Endothelial cell of umbilical vein (primary cell): ENCODE results near the gene NGEF. TPM values are rescaled to one million over a fixed set of nuclear protein-coding genes. Genes with fewer than 3 reads are reported as not detected.
A peak's percentile ranks its signal among the peaks of the same experiment; 100 is the strongest.

Source experiments
- BruUV-seq: library from RNA; stranded (reverse); fragments of 400-500 nt; replicated peaks from 2 replicates; lab custom pipeline; 2021; lab: Mats Ljungman, UMichigan
- CTCF ChIA-PET: fragments of 300-600, 350-600 bp; sonication (Branson Sonifier 250); formaldehyde crosslinking; loops from one replicate; lab custom pipeline; 2021; ENCODE audit warnings: antibody characterized with exemption, inconsistent platforms; lab: Charles Lee
- POLR2A ChIA-PET: fragments of 300-600, 350-600 bp; sonication (Branson Sonifier 250); formaldehyde crosslinking; loops from one replicate; lab custom pipeline; 2021; ENCODE audit warnings: antibody characterized with exemption, inconsistent platforms; lab: Charles Lee
- DNase-seq: peaks from one replicate; pipeline ENCODE4 v3.0.0-alpha.2; 2011; ENCODE audit warnings: low read depth, low spot score
- FAIRE-seq: peaks from 2 replicates; lab custom pipeline; 2011; peaks lifted over from hg19 to GRCh38; lab: Jason Lieb, UNC
- H2AFZ ChIP-seq: 2 replicates; pipeline ENCODE4 v1.6.0; 2012; ENCODE audit warnings: low read depth, low read length, control low read depth, inconsistent platforms
- H3K27ac ChIP-seq: 2 replicates; pipeline ENCODE4 v1.5.1; 2011; ENCODE audit warnings: low read depth, mild to moderate bottlenecking, control low read depth, low read length, moderate library complexity; ENCODE audit not compliant: insufficient read depth
- H3K27me3 ChIP-seq, 2 experiments: 2 replicates each; pipeline versions ENCODE4 v1.6.0 to v1.6.1; 2011; ENCODE audit warnings: low read length in 2 of 2, mixed read lengths in 1 of 2; ENCODE audit not compliant: control insufficient read depth in 2 of 2, insufficient read depth in 2 of 2
- H3K36me3 ChIP-seq, 2 experiments: 2 replicates in 1 of 2; 3 replicates in 1 of 2; pipeline ENCODE4 v1.5.1; 2011; ENCODE audit warnings: low read length in 2 of 2, mild to moderate bottlenecking in 1 of 2, moderate library complexity in 1 of 2; ENCODE audit not compliant: control insufficient read depth in 2 of 2, insufficient read depth in 2 of 2; ENCODE audit errors: extremely low read depth in 1 of 2
- H3K4me1 ChIP-seq: 3 replicates; pipeline ENCODE4 v1.5.1; 2011; ENCODE audit warnings: mild to moderate bottlenecking, low read length; ENCODE audit not compliant: control insufficient read depth, insufficient read depth; ENCODE audit errors: extremely low read depth
- H3K4me2 ChIP-seq: 2 replicates; pipeline ENCODE4 v1.6.1; 2011; ENCODE audit warnings: low read length, control low read depth, mixed read lengths; ENCODE audit not compliant: insufficient read depth
- H3K4me3 ChIP-seq, 3 experiments: fragments of 200-600 bp in 1 of 3; sonication (generic), shearing (Covaris generic) in 1 of 3; replicated peaks in 1 of 3; 2 replicates each; pipeline ENCODE4 v1.5.1; 2011 to 2016; ENCODE audit warnings: control low read depth in 3 of 3, low read length in 3 of 3, mild to moderate bottlenecking in 2 of 3, inconsistent platforms in 1 of 3, low read depth in 1 of 3, moderate library complexity in 1 of 3; ENCODE audit not compliant: insufficient read depth in 1 of 3
- H3K79me2 ChIP-seq: 2 replicates; pipeline ENCODE4 v1.6.0; 2012; ENCODE audit warnings: low read length, inconsistent platforms; ENCODE audit not compliant: control insufficient read depth, insufficient read depth
- H3K9ac ChIP-seq: replicated peaks from 2 replicates; pipeline ENCODE3; 2011; ENCODE audit warnings: low read length, control low read depth; ENCODE audit not compliant: insufficient read depth; ENCODE audit errors: extremely low read depth
- H3K9me1 ChIP-seq: replicated peaks from 3 replicates; pipeline ENCODE4 v1.6.0; 2011; ENCODE audit warnings: mild to moderate bottlenecking, low read length; ENCODE audit not compliant: control insufficient read depth, insufficient read depth; ENCODE audit errors: extremely low read depth
- H3K9me3 ChIP-seq: replicated peaks from 2 replicates; pipeline ENCODE4 v1.5.1; 2012; ENCODE audit warnings: low read length, inconsistent platforms; ENCODE audit not compliant: control insufficient read depth, insufficient read depth
- H4K20me1 ChIP-seq: replicated peaks from 2 replicates; pipeline ENCODE3; 2011; ENCODE audit warnings: mild to moderate bottlenecking, low read length; ENCODE audit not compliant: control insufficient read depth, insufficient read depth; ENCODE audit errors: extremely low read depth
- CTCF ChIP-seq, 2 donors: IDR thresholded peaks; 1 replicate in 1 of 2; 2 replicates in 1 of 2; pipeline ENCODE4 v1.5.1; 2011; ENCODE audit warnings: low read length in 2 of 2, mild to moderate bottlenecking in 2 of 2, moderate library complexity in 2 of 2, control low read depth in 1 of 2, inconsistent platforms in 1 of 2, low read depth in 1 of 2; ENCODE audit not compliant: insufficient read depth in 1 of 2; ENCODE audit errors: extremely low read depth in 1 of 2
- EZH2 ChIP-seq: IDR thresholded peaks from 2 replicates; pipeline ENCODE4 v1.6.1; 2012; ENCODE audit warnings: borderline replicate concordance, low read depth, mild to moderate bottlenecking, moderate library complexity, low read length, inconsistent platforms; ENCODE audit not compliant: severe bottlenecking
- FOS ChIP-seq: IDR thresholded peaks from 2 replicates; pipeline ENCODE4 v1.6.1; 2011; ENCODE audit warnings: mild to moderate bottlenecking, low read length, moderate library complexity, borderline replicate concordance; ENCODE audit not compliant: insufficient read depth
- GATA2 ChIP-seq: IDR thresholded peaks from 2 replicates; pipeline ENCODE4 v1.7.0; 2011; ENCODE audit warnings: low read depth, mild to moderate bottlenecking, moderate library complexity, mixed read lengths, low read length; ENCODE audit not compliant: insufficient read length, insufficient read depth
- JUN ChIP-seq: IDR thresholded peaks from 2 replicates; pipeline ENCODE4 v1.6.1; 2011; ENCODE audit warnings: borderline replicate concordance, low read depth; ENCODE audit not compliant: insufficient read length, insufficient read depth
- MYC ChIP-seq: IDR thresholded peaks from one replicate; pipeline ENCODE4 v1.6.1; 2011; ENCODE audit warnings: mild to moderate bottlenecking, low read depth, low read length
- POLR2A ChIP-seq: IDR thresholded peaks from 2 replicates; pipeline ENCODE4 v1.6.1; 2012; ENCODE audit warnings: low read depth, mild to moderate bottlenecking, control low read depth, low read length
- POLR2AphosphoS5 ChIP-seq: IDR thresholded peaks from 2 replicates; pipeline ENCODE4 v1.6.1; 2012; ENCODE audit warnings: low read depth, mild to moderate bottlenecking, control low read depth, low read length, moderate library complexity; ENCODE audit not compliant: insufficient read depth
- dilution Hi-C: fragments of 300-500 bp; cut with MboI; formaldehyde crosslinking; loops from one replicate; pipeline ENCODE4 v1.15.0; 2019; ENCODE audit warnings: low sequenced_read_pairs; ENCODE audit not compliant: extremely low pct_ligation_motif_present
- intact Hi-C: fragments of 100-400 bp; cut with micrococcal nuclease; formaldehyde crosslinking; loops from one replicate; pipeline ENCODE4 v1.10.0; 2022
- polyA plus RNA-seq, 4 experiments: library from polyadenylated mRNA; depleted of rRNA in 3 of 4; stranded (reverse) in 3 of 4; unstranded in 1 of 4; fragments of >200 nt; gene quantifications; 2 replicates each; pipeline versions ENCODE4 v1.2.1 to v1.2.3, GENCODE V29; 2011 to 2012; ENCODE audit warnings: missing spikeins in 1 of 4
- total RNA-seq: library from RNA; stranded (reverse); gene quantifications from 2 replicates; pipeline ENCODE4 v1.2.3, GENCODE V29; 2021
- TF ChIP-seq, protein P1 (sequence below): IDR thresholded peaks from 2 replicates; pipeline ENCODE4 v1.6.1; 2011; ENCODE audit not compliant: insufficient read depth, insufficient read length

NGEF gene
- total and polyA plus RNA-seq, 2 donors (not counting 3 experiments of a cell fraction or from before 2014, with no cell fraction given), result 0.22 to 0.41 TPM

DNA sequence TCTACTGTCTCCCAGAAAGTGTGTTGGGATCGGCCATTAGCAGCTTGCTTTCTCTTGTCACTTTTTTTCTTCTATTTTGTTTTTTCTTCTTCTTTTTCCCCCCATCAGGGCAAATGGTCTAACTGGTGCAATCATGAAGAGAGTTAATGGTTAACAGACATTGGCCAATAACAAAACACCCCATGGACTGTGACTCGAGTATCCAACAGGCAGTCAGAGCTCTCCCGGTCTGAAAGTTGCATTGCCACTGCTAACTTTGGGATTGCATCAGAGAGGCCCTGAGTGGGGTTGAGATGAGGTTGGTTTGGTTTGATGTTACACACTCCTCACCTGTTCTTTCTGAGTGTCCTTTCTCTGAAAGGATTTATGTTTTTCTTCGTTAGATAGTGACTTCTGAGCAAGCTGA, 155.9 kb downstream of the NGEF start:
- Histone ChIP-seq H3K27ac (no peak overlapping the region), H2AFZ (no peak overlapping the region), H3K36me3 (peaks cover 8 to 20% of the 10 kb centered on the region in 2 experiments), H3K4me3 (no peak overlapping the region), H3K4me1 (peaks cover 8% of the 10 kb centered on the region), H3K9ac (no peak overlapping the region), H3K4me2 (no peak overlapping the region), H3K9me3 (no peaks in the 10 kb centered on the region), H3K9me1 (no peaks in the 10 kb centered on the region), H3K27me3 (no peaks in the 10 kb centered on the region), H4K20me1 (no peaks in the 10 kb centered on the region), H3K79me2 (no peaks in the 10 kb centered on the region)
- TF ChIP-seq EZH2 (no peak), POLR2A (no peak), GATA2 (no peak), MYC (no peak), CTCF (IDR thresholded peaks at IDR 0.05; ENCODE audit: extremely low read depth in 1 of 2, insufficient read depth in 1 of 2, low read depth in 1 of 2, low read length in 2 of 2) (no peak), JUN (no peak), FOS (no peak), POLR2AphosphoS5 (no peak)
- TF ChIP-seq, protein P1, sequence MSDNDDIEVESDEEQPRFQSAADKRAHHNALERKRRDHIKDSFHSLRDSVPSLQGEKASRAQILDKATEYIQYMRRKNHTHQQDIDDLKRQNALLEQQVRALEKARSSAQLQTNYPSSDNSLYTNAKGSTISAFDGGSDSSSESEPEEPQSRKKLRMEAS, result no peak
- no peak for FAIRE-seq
- BruUV-seq, result TSS peak; percentile 53
- POLR2A ChIA-PET, result no interaction called here
- CTCF ChIA-PET, result interaction anchor here (1.0 kb wide), 1 partner anchor 172 kb away, joined by 3 read pairs; no protein-coding TSS in a partner anchor
- no peak for DNase-seq
- intact Hi-C loops, result loop anchor here (10.0 kb wide), 1 partner anchor 588 kb away; no protein-coding TSS in a partner anchor
- dilution Hi-C loops, result no loop called here
